ENCODE measurements around the gene DNAJC7. TPM values are rescaled to one million over a fixed set of nuclear protein-coding genes. Genes with fewer than 3 reads are reported as not detected.
A peak's percentile ranks its signal among the peaks of the same experiment; 100 is the strongest.

The DNAJC7 gene
- total and polyA plus RNA-seq, 9 of the 15 experiments (the other 6 are each of a cell fraction or from before 2014, with no cell fraction given), result 85.8 to 262 (median 157) TPM

GRCh38 chr17:41930009-41930832, 87.0 kb downstream of the DNAJC7 start, which contains the start of gene ODAD4 (continued):
- TF ChIP-seq HDAC2 (IDR thresholded peaks at IDR 0.05) (peak; percentile 84), XRCC3 (IDR thresholded peaks at IDR 0.05) (no peak), ZNF124 (CRISPR knock-in tag; IDR thresholded peaks at IDR 0.05) (no peak), ESRRA (IDR thresholded peaks at IDR 0.05; ENCODE audit: borderline replicate concordance, low read depth) (peak; percentile 52), SMARCA5 (IDR thresholded peaks at IDR 0.05) (peak; percentile 96), ZNF431 (CRISPR knock-in tag; IDR thresholded peaks at IDR 0.05) (no peak), IRF2 (CRISPR knock-in tag; IDR thresholded peaks at IDR 0.05) (no peak), VEZF1 (CRISPR knock-in tag; IDR thresholded peaks at IDR 0.05) (0 out of 2 replicates have a peak, but pooled peaks have one; percentile 5), PHTF2 (CRISPR knock-in tag; IDR thresholded peaks at IDR 0.05) (no peak), RUNX1 (IDR thresholded peaks at IDR 0.05; ENCODE audit: low read depth) (no peak), HSF4 (CRISPR knock-in tag; IDR thresholded peaks at IDR 0.05; ENCODE audit: borderline replicate concordance) (no peak), PHB2 (IDR thresholded peaks at IDR 0.05; ENCODE audit: low read depth) (no peak), ZNF551 (CRISPR knock-in tag; IDR thresholded peaks at IDR 0.05) (no peak), MCM5 (IDR thresholded peaks at IDR 0.05; ENCODE audit: low read depth) (no peak), ZBED1 (IDR thresholded peaks at IDR 0.05) (no peak), ZNF263 (CRISPR knock-in tag; IDR thresholded peaks at IDR 0.05; ENCODE audit: borderline replicate concordance) (no peak; the same call in 1 of the 2 replicates), NFATC3 (IDR thresholded peaks at IDR 0.05) (no peak), SIN3A (IDR thresholded peaks at IDR 0.05; ENCODE audit: borderline replicate concordance in 2 of 2, control insufficient read depth in 1 of 2, low read depth in 2 of 2, low read length in 2 of 2) (peak; percentile 64 to 73; a peak in 2 of 4 replicates), MAFF (IDR thresholded peaks at IDR 0.05; ENCODE audit: low read length) (no peak), SNIP1 (IDR thresholded peaks at IDR 0.05; ENCODE audit: low read depth) (no peak), SOX6 (IDR thresholded peaks at IDR 0.05) (peak; percentile 67), FOXM1 (IDR thresholded peaks at IDR 0.05; ENCODE audit: low read depth) (0 out of 2 replicates have a peak, but pooled peaks have one; percentile 5), FOXM1 (CRISPR knock-in tag; IDR thresholded peaks at IDR 0.05; ENCODE audit: low read depth) (no peak), SRSF1 (IDR thresholded peaks at IDR 0.05; ENCODE audit: low read depth, low read length) (no peak), LCOR (CRISPR knock-in tag; IDR thresholded peaks at IDR 0.05) (peak; percentile 51; the same call in 1 of the 2 replicates), KAT7 (CRISPR knock-in tag; IDR thresholded peaks at IDR 0.05; ENCODE audit: borderline replicate concordance) (no peak), ZNF830 (CRISPR knock-in tag; IDR thresholded peaks at IDR 0.05) (peak; percentile 77; the same call in 1 of the 2 replicates), CGGBP1 (CRISPR knock-in tag; IDR thresholded peaks at IDR 0.05) (no peak), CTCFL (IDR thresholded peaks at IDR 0.05; ENCODE audit: borderline replicate concordance, insufficient read depth, low read depth, low read length, poor library complexity, severe bottlenecking) (peak; percentile 72)
